GM12878 (cell line): Measurements from ENCODE around the gene TRIM54. TPM values are rescaled to one million over a fixed set of nuclear protein-coding genes. Genes with fewer than 3 reads are reported as not detected.

Source experiments
- ASH2L ChIP-seq: fragments of 300-600, 200-600 bp; sonication (generic); IDR thresholded peaks from 2 replicates; pipeline ENCODE4 v1.6.1; 2017; ENCODE audit warnings: low read depth, mild to moderate bottlenecking, borderline replicate concordance
- CEBPB ChIP-seq, 2 experiments: fragments of 150-350 bp in 1 of 2; IDR thresholded peaks; 2 replicates each; pipeline ENCODE4 v1.6.1; 2012 to 2014; ENCODE audit warnings: low read depth in 2 of 2, low read length in 2 of 2, borderline replicate concordance in 1 of 2, inconsistent platforms in 1 of 2
- EGR1 ChIP-seq, 2 experiments: IDR thresholded peaks; 1 replicate in 1 of 2; 2 replicates in 1 of 2; pipeline ENCODE4 v1.6.1; 2011 to 2012; ENCODE audit warnings: low read depth in 2 of 2, low read length in 2 of 2, borderline replicate concordance in 1 of 2, mild to moderate bottlenecking in 1 of 2, moderate library complexity in 1 of 2
- MEF2A ChIP-seq: IDR thresholded peaks from 2 replicates; pipeline ENCODE4 v1.6.1; 2011; ENCODE audit warnings: low read depth, mild to moderate bottlenecking, low read length, moderate library complexity; ENCODE audit not compliant: insufficient read depth
- MTA2 ChIP-seq: fragments of 450-650 bp; IDR thresholded peaks from 2 replicates; pipeline ENCODE4 v1.6.1; 2016; ENCODE audit warnings: low read depth, mild to moderate bottlenecking, moderate library complexity
- MTA3 ChIP-seq: IDR thresholded peaks from 2 replicates; pipeline ENCODE4 v1.6.1; 2012; ENCODE audit warnings: low read length, inconsistent platforms, borderline replicate concordance
- MXI1 ChIP-seq: fragments of 150-350 bp; IDR thresholded peaks from 2 replicates; pipeline ENCODE4 v1.6.1; 2011; ENCODE audit warnings: low read depth, mild to moderate bottlenecking, inconsistent platforms, low read length, improper control_type of control experiment
- NR2C1 ChIP-seq: fragments of 450-650 bp; IDR thresholded peaks from 2 replicates; pipeline ENCODE4 v1.6.1; 2017; ENCODE audit warnings: antibody characterized with exemption, mild to moderate bottlenecking, moderate library complexity
- PAX8 ChIP-seq: fragments of 450-650 bp; IDR thresholded peaks from 2 replicates; pipeline ENCODE4 v1.6.1; 2017; ENCODE audit warnings: mild to moderate bottlenecking, moderate library complexity
- RFX5 ChIP-seq: IDR thresholded peaks from 2 replicates; pipeline ENCODE4 v1.6.1; 2011; ENCODE audit warnings: low read depth, low read length, improper control_type of control experiment
- RUNX3 ChIP-seq: IDR thresholded peaks from 2 replicates; pipeline ENCODE4 v1.6.1; 2012; ENCODE audit warnings: low read length, inconsistent platforms
- SMAD1 ChIP-seq: fragments of 450-650 bp; IDR thresholded peaks from 2 replicates; pipeline ENCODE4 v1.6.1; 2018; ENCODE audit warnings: mild to moderate bottlenecking, low read depth; ENCODE audit not compliant: partially characterized antibody
- TCF3 ChIP-seq: IDR thresholded peaks from 2 replicates; pipeline ENCODE4 v1.6.1; 2012; ENCODE audit warnings: low read depth, mild to moderate bottlenecking, low read length, borderline replicate concordance; ENCODE audit not compliant: insufficient read depth
- ZNF274 ChIP-seq: IDR thresholded peaks from one replicate; pipeline ENCODE4 v1.8.0; 2011; ENCODE audit not compliant: insufficient read length, insufficient read depth
- ZSCAN29 ChIP-seq: fragments of 450-650 bp; IDR thresholded peaks from 2 replicates; pipeline ENCODE4 v1.6.1; 2017; ENCODE audit warnings: mild to moderate bottlenecking, moderate library complexity
- polyA plus RNA-seq, 11 experiments: library from polyadenylated mRNA; depleted of rRNA in 4 of 11; unstranded in 6 of 11; stranded (reverse) in 5 of 11; fragments of >200 nt; fragmentation: Nextera tagmentation in 4 of 11; fragmentation: Illumina TruSeq in 1 of 11; extraction: Ambion mirVana in 4 of 11; extraction: Trizol in 1 of 11; gene quantifications; 1 replicate in 1 of 11; 2 replicates in 10 of 11; pipeline versions ENCODE4 v1.2.1 to v1.2.3, GENCODE V29; 2011 to 2016; ENCODE audit warnings: inconsistent platforms in 2 of 11, missing spikeins in 2 of 11, low read depth in 1 of 11
- total RNA-seq, 4 experiments: library from RNA; depleted of rRNA in 3 of 4; stranded (reverse); fragments of >200 nt in 3 of 4; fragmentation: Illumina TruSeq in 1 of 4; extraction: Trizol in 1 of 4; gene quantifications; 2 replicates each; pipeline versions ENCODE4 v1.2.1 to v1.2.3, GENCODE V29; 2013 to 2021
- TF ChIP-seq, protein P1 (sequence below): IDR thresholded peaks from 2 replicates; pipeline ENCODE4 v1.6.1; 2011; ENCODE audit warnings: low read depth, low read length, improper control_type of control experiment, borderline replicate concordance
- TF ChIP-seq, protein P2 (sequence below): fragments of 150-350 bp; IDR thresholded peaks from 2 replicates; pipeline ENCODE4 v1.6.1; 2014; ENCODE audit warnings: mild to moderate bottlenecking, low read depth, low read length
- TF ChIP-seq, protein P3 (sequence below): IDR thresholded peaks from 2 replicates; pipeline ENCODE4 v1.6.1; 2012; ENCODE audit warnings: low read length, inconsistent platforms
- TF ChIP-seq, protein P4 (sequence below): fragments of 450-650 bp; IDR thresholded peaks from 2 replicates; pipeline ENCODE4 v1.6.1; 2017; ENCODE audit warnings: borderline replicate concordance
- TF ChIP-seq, protein P5 (sequence below): IDR thresholded peaks from 2 replicates; pipeline ENCODE4 v1.6.1; 2011; ENCODE audit warnings: mild to moderate bottlenecking, low read depth, low read length, moderate library complexity; ENCODE audit not compliant: insufficient replicate concordance
- TF ChIP-seq, protein P6 (sequence below): fragments of 450-650 bp; IDR thresholded peaks from 2 replicates; pipeline ENCODE4 v1.6.1; 2017; ENCODE audit warnings: low read depth, mild to moderate bottlenecking, moderate library complexity

The TRIM54 gene
- total and polyA plus RNA-seq, 10 of the 15 experiments (the other 5 are each of a cell fraction or from before 2014, with no cell fraction given): 0.03 to 0.08 TPM; not detected in 8

DNA sequence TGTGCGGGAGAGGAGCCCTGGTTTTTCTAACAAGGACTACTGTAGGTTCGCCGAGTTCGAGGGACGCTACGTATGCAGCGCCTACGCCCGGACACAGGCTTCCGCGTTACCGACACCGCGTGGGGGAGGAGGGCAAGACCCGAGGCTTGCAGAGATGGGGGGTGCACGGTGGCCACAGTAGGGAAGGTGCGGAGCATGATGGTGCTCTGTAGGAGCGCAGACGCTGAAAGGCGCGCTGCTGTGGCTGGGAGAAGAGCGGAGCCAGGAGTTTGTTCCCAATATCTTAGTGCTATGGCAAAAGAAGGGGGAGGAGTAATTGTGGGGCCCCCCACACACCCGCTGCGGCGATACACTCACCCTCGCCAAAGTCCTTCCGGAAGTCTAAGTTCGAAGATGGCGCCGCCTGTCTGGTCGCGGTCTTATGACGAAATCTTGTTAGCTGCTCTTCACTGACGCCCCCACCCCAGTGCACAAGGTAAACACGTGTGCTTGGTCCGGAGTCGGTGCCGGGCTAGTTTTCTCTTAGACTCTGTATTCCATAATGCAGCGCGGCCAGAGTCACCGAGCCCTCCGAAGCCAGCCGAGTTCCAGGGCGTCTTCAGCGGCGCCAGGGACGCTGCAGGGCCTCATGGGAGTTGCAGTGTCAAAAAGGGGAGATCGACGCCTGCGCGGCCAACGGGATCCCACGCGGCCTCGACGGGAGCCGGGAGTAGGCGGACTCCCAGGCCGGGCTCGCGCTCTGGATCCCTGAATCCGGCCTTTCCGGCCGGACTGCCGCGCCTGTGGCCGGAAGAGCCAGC lies 74.4 kb downstream of the TRIM54 start, which contains the start of gene GTF3C2 (continued):
- TF ChIP-seq MTA3 (no peak), PAX8 (no peak), TCF3 (no peak), MXI1 (peak; percentile 98), CEBPB (IDR thresholded peaks at IDR 0.05; ENCODE audit: borderline replicate concordance in 1 of 2, low read depth in 2 of 2, low read length in 2 of 2) (no peak), ZNF274 (no peak), MTA2 (no peak), ZSCAN29 (no peak), EGR1 (IDR thresholded peaks at IDR 0.05; ENCODE audit: borderline replicate concordance in 1 of 2, low read depth in 2 of 2, low read length in 2 of 2) (peak in 1 of 2 experiments; percentile 41; a peak in 1 of 3 replicates), RUNX3 (no peak; the same call in 1 of the 2 replicates), SMAD1 (no peak), NR2C1 (peak; percentile 89), MEF2A (no peak), RFX5 (no peak; the same call in 1 of the 2 replicates), ASH2L (0 out of 2 replicates have a peak, but pooled peaks have one; percentile 30)
- TF ChIP-seq, protein P1, sequence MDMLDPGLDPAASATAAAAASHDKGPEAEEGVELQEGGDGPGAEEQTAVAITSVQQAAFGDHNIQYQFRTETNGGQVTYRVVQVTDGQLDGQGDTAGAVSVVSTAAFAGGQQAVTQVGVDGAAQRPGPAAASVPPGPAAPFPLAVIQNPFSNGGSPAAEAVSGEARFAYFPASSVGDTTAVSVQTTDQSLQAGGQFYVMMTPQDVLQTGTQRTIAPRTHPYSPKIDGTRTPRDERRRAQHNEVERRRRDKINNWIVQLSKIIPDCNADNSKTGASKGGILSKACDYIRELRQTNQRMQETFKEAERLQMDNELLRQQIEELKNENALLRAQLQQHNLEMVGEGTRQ: peak; percentile 23; the same call in 1 of the 2 replicates
- TF ChIP-seq, protein P2, sequence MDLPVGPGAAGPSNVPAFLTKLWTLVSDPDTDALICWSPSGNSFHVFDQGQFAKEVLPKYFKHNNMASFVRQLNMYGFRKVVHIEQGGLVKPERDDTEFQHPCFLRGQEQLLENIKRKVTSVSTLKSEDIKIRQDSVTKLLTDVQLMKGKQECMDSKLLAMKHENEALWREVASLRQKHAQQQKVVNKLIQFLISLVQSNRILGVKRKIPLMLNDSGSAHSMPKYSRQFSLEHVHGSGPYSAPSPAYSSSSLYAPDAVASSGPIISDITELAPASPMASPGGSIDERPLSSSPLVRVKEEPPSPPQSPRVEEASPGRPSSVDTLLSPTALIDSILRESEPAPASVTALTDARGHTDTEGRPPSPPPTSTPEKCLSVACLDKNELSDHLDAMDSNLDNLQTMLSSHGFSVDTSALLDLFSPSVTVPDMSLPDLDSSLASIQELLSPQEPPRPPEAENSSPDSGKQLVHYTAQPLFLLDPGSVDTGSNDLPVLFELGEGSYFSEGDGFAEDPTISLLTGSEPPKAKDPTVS: no peak
- TF ChIP-seq, protein P3, sequence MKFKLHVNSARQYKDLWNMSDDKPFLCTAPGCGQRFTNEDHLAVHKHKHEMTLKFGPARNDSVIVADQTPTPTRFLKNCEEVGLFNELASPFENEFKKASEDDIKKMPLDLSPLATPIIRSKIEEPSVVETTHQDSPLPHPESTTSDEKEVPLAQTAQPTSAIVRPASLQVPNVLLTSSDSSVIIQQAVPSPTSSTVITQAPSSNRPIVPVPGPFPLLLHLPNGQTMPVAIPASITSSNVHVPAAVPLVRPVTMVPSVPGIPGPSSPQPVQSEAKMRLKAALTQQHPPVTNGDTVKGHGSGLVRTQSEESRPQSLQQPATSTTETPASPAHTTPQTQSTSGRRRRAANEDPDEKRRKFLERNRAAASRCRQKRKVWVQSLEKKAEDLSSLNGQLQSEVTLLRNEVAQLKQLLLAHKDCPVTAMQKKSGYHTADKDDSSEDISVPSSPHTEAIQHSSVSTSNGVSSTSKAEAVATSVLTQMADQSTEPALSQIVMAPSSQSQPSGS: no peak
- TF ChIP-seq, protein P4, sequence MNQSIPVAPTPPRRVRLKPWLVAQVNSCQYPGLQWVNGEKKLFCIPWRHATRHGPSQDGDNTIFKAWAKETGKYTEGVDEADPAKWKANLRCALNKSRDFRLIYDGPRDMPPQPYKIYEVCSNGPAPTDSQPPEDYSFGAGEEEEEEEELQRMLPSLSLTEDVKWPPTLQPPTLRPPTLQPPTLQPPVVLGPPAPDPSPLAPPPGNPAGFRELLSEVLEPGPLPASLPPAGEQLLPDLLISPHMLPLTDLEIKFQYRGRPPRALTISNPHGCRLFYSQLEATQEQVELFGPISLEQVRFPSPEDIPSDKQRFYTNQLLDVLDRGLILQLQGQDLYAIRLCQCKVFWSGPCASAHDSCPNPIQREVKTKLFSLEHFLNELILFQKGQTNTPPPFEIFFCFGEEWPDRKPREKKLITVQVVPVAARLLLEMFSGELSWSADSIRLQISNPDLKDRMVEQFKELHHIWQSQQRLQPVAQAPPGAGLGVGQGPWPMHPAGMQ: no peak
- TF ChIP-seq, protein P5, sequence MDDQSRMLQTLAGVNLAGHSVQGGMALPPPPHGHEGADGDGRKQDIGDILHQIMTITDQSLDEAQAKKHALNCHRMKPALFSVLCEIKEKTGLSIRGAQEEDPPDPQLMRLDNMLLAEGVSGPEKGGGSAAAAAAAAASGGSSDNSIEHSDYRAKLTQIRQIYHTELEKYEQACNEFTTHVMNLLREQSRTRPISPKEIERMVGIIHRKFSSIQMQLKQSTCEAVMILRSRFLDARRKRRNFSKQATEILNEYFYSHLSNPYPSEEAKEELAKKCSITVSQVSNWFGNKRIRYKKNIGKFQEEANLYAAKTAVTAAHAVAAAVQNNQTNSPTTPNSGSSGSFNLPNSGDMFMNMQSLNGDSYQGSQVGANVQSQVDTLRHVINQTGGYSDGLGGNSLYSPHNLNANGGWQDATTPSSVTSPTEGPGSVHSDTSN: no peak
- TF ChIP-seq, protein P6, sequence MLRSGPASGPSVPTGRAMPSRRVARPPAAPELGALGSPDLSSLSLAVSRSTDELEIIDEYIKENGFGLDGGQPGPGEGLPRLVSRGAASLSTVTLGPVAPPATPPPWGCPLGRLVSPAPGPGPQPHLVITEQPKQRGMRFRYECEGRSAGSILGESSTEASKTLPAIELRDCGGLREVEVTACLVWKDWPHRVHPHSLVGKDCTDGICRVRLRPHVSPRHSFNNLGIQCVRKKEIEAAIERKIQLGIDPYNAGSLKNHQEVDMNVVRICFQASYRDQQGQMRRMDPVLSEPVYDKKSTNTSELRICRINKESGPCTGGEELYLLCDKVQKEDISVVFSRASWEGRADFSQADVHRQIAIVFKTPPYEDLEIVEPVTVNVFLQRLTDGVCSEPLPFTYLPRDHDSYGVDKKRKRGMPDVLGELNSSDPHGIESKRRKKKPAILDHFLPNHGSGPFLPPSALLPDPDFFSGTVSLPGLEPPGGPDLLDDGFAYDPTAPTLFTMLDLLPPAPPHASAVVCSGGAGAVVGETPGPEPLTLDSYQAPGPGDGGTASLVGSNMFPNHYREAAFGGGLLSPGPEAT: peak; percentile 93
